Stomach smooth muscle (tissue), 2 donors: ENCODE measurements around the gene LBH.

Experiments used
- H3K27ac ChIP-seq: one replicate; pipeline ENCODE4 v1.7.0; 2013; ENCODE audit warnings: mild to moderate bottlenecking, low read length, inconsistent platforms
- H3K27me3 ChIP-seq, 2 donors: one replicate each; pipeline ENCODE4 v1.7.0; 2013; ENCODE audit warnings: low read length in 2 of 2; ENCODE audit not compliant: insufficient read depth in 2 of 2, control insufficient read depth in 1 of 2
- H3K36me3 ChIP-seq, 2 donors: one replicate each; pipeline ENCODE4 v1.7.0; 2013; ENCODE audit warnings: low read length in 2 of 2; ENCODE audit not compliant: control insufficient read depth in 2 of 2, insufficient read depth in 2 of 2
- H3K4me1 ChIP-seq: one replicate; pipeline ENCODE4 v1.7.0; 2013; ENCODE audit warnings: low read length; ENCODE audit not compliant: control insufficient read depth, insufficient read depth
- H3K4me3 ChIP-seq, 2 donors: one replicate each; pipeline ENCODE4 v1.7.0; 2013; ENCODE audit warnings: low read length in 2 of 2
- H3K9ac ChIP-seq, 2 donors: one replicate each; pipeline ENCODE4 v1.7.0; 2013; ENCODE audit warnings: low read length in 2 of 2, mild to moderate bottlenecking in 1 of 2
- H3K9me3 ChIP-seq, 2 donors: one replicate each; pipeline ENCODE4 v1.7.0; 2013; ENCODE audit warnings: low read length in 2 of 2; ENCODE audit not compliant: control insufficient read depth in 2 of 2
- donor health status: healthy.
- donor health status: Pancreatic carcinoma.

LBH gene

GRCh38 chr2:30294133-30294532 is 62.8 kb downstream of the LBH start:
- Histone ChIP-seq H3K27me3 (no peaks in the 10 kb centered on the region), H3K9me3 (no peaks in the 10 kb centered on the region), H3K36me3 (no peaks in the 10 kb centered on the region), H3K27ac (no peak overlapping the region), H3K4me3 (no peak overlapping the region), H3K9ac (no peak overlapping the region), H3K4me1 (peaks cover 8% of the 10 kb centered on the region)

DNA sequence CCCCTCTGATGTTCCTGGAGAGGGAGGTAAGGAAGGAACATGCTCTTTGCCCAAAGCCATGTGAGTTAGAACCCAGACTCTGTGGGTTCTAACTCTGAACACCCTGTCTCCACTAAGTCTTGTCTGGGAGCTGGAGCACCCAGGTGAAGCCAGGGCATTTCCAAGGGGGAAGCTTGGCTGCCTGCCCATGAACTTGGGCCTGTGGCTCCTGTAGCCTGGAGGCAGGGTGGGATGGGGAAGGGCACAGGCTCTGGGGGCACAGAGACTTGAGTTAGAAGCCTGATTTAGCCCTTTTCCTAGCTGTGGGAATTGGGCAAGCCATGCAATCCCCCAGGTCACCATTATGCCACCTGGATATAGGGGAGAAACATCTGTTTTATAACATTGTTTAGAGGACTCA is 65.2 kb downstream of the LBH start:
- Histone ChIP-seq H3K9me3 (no peaks in the 10 kb centered on the region), H3K9ac (no peak overlapping the region), H3K4me3 (no peak overlapping the region), H3K36me3 (no peaks in the 10 kb centered on the region), H3K27ac (no peak overlapping the region), H3K4me1 (peaks cover 28% of the 10 kb centered on the region), H3K27me3 (no peaks in the 10 kb centered on the region)

- Histone ChIP-seq H3K27ac (no peak overlapping the region), H3K9me3 (no peaks in the 10 kb centered on the region), H3K9ac (no peak overlapping the region), H3K36me3 (no peaks in the 10 kb centered on the region), H3K27me3 (no peaks in the 10 kb centered on the region), H3K4me1 (peaks cover 33% of the 10 kb centered on the region), H3K4me3 (no peak overlapping the region)
Observed at GRCh38 chr2:30298302-30298701, 67.0 kb downstream of the LBH start.

GRCh38 chr2:30300122-30300455 is 68.8 kb downstream of the LBH start:
- Histone ChIP-seq H3K36me3 (no peaks in the 10 kb centered on the region), H3K9me3 (no peaks in the 10 kb centered on the region), H3K4me3 (peak overlapping the region in 1 of 2 donors; percentile 29), H3K9ac (peak overlapping the region; percentile 6 to 61), H3K27me3 (no peaks in the 10 kb centered on the region), H3K4me1 (peaks cover 28% of the 10 kb centered on the region), H3K27ac (peak overlapping the region; percentile 63)

DNA sequence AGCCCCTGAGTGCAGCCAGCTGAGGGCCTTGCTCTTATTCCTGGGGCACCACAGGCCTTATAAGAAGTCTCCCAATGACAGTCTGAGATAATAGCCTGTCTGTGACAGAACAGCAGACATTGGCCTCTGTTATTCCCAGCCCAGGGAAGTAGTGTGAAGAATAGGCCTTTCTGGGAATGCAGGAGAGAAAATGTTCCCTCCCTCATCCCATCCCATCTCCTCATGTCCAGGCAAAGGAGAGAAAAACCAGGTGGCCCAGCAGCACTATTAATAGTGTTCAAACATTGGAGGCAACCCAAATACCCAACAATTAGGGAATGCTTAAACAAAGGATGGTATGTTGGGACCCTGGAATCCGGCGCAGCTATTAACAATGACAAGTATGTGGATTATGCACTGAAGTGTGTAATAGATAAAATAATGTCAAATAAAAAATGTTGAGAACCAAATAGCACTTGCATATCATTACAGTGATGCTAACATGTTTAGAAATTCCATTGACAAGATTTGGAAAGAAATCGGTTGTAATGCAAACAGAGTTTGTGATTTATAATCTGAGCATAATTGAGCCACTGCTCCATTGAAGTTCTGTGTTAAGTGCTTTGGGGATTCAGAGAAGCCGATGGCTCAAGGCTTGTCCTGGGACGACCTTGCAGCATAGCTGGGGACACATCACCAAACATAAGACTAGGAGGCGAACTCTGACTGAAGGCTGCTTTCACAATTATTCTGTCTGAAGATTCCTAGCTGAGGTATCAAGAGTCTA is 69.3 kb downstream of the LBH start:
- Histone ChIP-seq H3K4me1 (peaks cover 28% of the 10 kb centered on the region), H3K27ac (peak overlapping the region; percentile 63), H3K9ac (peak overlapping the region; percentile 6 to 61), H3K36me3 (no peaks in the 10 kb centered on the region), H3K9me3 (no peaks in the 10 kb centered on the region), H3K4me3 (peak overlapping the region in 1 of 2 donors; percentile 29), H3K27me3 (no peaks in the 10 kb centered on the region)

GRCh38 chr2:30301551-30301950 is 70.2 kb downstream of the LBH start:
- Histone ChIP-seq H3K36me3 (no peaks in the 10 kb centered on the region), H3K4me3 (no peak overlapping the region), H3K9ac (peak overlapping the region in 1 of 2 donors; percentile 36), H3K9me3 (no peaks in the 10 kb centered on the region), H3K27ac (peak overlapping the region; percentile 63), H3K4me1 (peaks cover 28% of the 10 kb centered on the region), H3K27me3 (no peaks in the 10 kb centered on the region)

GRCh38 chr2:30302566-30302965 is 71.2 kb downstream of the LBH start:
- H3K9ac ChIP-seq, result no peak overlapping the region
- peaks cover 28% of the 10 kb centered on the region for H3K4me1 ChIP-seq
- no peak overlapping the region for H3K27ac ChIP-seq
- no peaks in the 10 kb centered on the region for H3K9me3 ChIP-seq
- H3K4me3 ChIP-seq, result no peak overlapping the region
- no peaks in the 10 kb centered on the region for H3K36me3 ChIP-seq
- H3K27me3 ChIP-seq, result no peaks in the 10 kb centered on the region

- H3K4me1 ChIP-seq, result peaks cover 28% of the 10 kb centered on the region
- no peak overlapping the region for H3K9ac ChIP-seq
- no peaks in the 10 kb centered on the region for H3K36me3 ChIP-seq
- H3K4me3 ChIP-seq, result no peak overlapping the region
- H3K27me3 ChIP-seq, result no peaks in the 10 kb centered on the region
- H3K9me3 ChIP-seq, result no peaks in the 10 kb centered on the region
- H3K27ac ChIP-seq, result no peak overlapping the region
Observed at GRCh38 chr2:30303095-30303494, 71.8 kb downstream of the LBH start.

- no peaks in the 10 kb centered on the region for H3K9me3 ChIP-seq
- no peak overlapping the region for H3K27ac ChIP-seq
- no peak overlapping the region for H3K4me3 ChIP-seq
- no peaks in the 10 kb centered on the region for H3K27me3 ChIP-seq
- H3K9ac ChIP-seq, result no peak overlapping the region
- H3K4me1 ChIP-seq, result peaks cover 20% of the 10 kb centered on the region
- H3K36me3 ChIP-seq, result no peaks in the 10 kb centered on the region
Observed at GRCh38 chr2:30305235-30305634, 73.9 kb downstream of the LBH start.

DNA sequence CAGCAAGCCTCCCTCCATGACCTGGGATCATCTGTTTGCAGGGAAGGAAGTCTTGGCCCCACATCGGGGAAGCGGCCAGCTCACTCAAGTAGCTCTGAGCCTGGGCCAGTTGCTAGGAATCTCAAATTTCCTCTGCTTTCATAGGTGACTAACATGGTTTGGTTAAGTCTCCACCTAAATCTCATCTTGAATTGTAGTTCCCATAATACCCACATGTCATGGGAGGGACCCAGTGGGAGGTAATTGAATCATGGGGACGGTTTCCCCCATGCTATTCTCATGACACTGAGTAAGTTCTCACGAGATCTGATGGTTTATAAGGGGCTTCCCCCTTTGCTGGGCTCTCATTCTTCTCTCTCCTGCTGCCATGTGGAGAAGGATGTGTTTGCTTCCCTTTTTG is 75.2 kb downstream of the LBH start:
- Histone ChIP-seq H3K27me3 (no peaks in the 10 kb centered on the region), H3K27ac (no peak overlapping the region), H3K4me3 (no peak overlapping the region), H3K4me1 (peaks cover 8% of the 10 kb centered on the region), H3K9me3 (no peaks in the 10 kb centered on the region), H3K9ac (no peak overlapping the region), H3K36me3 (no peaks in the 10 kb centered on the region)

DNA sequence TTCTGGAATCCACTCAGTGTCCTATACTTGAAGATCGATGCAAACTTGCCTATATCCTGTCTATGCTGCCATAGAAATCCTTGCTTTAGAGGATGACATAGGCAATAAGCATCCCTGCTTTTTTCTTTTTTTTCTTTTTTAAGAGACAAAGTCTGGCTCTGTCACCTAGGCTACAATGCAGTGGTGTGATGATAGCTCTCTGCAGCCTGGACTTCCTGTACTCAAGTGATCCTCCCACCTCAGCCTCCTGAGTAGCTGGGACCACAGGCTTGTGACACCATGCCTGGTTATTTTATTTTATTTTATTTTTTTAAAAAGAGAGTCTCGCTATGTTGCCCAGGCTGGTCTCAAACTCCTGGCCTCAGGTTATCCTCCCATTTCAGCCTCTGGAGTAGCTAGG is 76.9 kb downstream of the LBH start:
- no peaks in the 10 kb centered on the region for H3K9me3 ChIP-seq
- no peak overlapping the region for H3K9ac ChIP-seq
- H3K4me3 ChIP-seq, result no peak overlapping the region
- H3K36me3 ChIP-seq, result no peaks in the 10 kb centered on the region
- no peak overlapping the region for H3K27ac ChIP-seq
- H3K27me3 ChIP-seq, result no peaks in the 10 kb centered on the region
- no peaks in the 10 kb centered on the region for H3K4me1 ChIP-seq
